ENCODE data around the gene TIRAP.

TIRAP gene

GRCh38 chr11:126328444-126328843 lies 45.6 kb downstream of the TIRAP start:
- no peak for DNase-seq

GRCh38 chr11:126328938-126329643 lies 46.2 kb downstream of the TIRAP start:
- no peak for DNase-seq

DNA sequence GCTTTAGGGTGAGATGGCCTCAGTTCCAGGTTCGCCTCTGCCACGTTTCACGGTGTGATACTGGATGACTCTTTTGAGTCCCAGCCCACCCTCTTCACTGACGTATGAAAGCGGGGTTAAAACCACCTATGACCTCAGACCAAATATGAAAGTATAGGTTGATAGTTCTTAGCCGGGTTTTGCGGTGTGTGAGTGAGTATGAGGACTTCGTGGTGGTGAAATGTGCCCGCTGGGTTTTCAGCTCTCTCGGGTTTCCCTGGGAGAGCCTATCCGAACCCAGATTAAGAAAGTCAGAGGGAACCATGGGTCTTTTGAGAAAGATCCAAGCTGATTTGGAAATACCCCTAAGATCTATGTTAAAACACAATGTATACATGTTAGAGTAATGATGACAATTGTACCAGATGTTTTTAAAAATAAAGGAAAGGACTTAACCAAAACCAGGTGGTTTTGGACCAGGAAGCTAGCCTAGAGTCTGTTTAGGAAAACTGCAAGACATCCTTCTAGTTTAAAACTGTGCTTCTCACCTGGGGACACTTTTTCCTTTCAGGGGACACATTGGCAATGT lies 46.8 kb downstream of the TIRAP start:
- DNase-seq: no peak

DNA sequence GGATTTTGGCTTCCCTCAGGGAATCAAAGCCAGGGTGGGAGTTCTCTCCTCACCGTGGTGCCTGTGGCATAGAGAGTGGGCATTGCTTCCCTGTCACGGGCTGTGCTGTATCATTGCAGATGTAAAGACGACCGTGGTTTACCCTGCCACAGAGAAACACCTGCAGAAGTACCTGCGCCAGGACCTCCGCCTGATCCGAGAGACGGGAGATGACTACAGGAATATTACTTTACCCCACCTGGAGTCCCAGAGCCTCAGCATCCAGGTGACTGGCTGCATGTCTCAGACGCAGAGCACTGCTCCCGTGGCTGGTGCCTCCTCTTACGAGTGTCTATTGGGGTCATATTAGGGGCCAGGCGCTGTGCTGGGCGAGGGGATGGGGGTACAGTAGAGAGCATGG lies 48.4 kb downstream of the TIRAP start:
- no peak for DNase-seq

DNA sequence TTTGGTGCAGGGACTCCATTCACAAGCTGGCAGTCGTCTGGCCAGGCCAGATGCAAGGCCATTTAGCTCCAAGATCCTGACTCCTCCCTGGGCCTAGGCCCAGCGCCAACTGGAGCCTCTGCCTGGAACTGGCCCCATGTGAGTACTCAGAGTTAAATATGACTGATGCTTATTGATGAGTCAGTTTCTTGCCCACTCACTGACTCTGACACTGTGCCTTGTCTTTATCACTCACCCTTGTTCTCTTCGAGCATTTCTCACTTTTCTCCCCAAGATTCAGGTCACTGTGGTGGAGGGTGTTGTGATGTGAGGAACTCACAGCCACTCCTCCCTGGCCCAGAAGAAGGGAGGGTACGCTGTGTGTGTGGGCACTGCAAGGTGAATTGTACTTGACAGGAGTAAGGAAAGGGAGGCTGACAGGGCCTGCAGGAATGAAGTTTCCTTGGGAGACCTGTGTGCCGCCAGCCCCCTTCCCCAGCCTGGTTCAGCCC lies 49.4 kb downstream of the TIRAP start:
- no peak for DNase-seq

GRCh38 chr11:126333142-126333541 lies 50.2 kb downstream of the TIRAP start:
- DNase-seq: no peak

DNA sequence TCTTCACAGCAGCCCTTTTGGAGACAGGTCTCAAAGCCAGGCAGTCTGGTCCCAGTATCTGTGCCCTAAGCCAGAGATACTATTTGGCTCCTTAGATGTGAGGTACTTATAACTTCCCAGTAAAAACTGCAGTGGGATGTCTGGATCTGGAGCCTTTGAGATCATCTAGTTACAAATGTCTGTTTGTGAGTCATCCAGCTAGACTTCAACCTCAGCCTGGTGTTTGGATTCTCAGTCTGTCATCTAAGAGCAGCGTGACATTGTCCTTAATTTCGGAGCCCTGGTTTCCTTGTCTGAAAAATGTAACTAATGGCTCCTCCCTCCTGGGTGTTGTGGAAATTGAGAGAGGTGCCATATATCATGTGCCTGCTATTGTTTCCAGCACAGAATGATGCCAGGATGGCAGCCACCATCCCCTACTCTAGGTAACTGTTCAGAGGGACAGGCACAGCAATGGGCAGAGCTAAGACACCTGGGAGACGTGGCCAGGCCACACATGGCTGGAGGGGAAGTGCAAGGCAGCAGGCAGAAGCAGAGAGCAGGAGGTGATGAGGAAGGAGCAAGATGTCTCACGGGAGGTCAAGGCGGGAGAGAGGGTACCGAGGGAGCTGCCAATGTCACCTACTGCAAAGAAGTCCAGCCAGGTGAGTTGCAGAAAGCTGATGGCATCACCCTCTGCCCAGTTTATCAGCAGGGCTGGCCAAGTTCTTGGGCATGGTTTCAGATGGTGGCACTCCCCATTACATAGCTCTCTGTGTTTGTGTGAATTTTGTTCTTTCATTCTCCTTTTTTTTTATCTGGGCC lies 52.0 kb downstream of the TIRAP start:
- no peak for DNase-seq

DNA sequence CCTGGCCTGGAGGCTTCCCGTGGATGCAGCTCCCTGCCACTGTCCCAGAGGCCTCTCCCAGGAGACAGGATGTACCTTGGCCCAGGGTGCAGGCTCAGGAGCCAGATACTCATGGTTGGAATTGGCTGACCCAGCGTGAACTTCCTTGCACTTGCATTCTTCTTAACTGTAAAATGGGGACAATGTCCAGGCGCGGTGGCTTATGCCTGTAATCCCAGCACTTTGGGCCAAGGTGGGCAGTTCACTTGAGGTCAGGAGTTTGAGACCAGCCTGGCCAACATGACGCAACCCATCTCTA lies 52.5 kb downstream of the TIRAP start:
- no peak for DNase-seq

GRCh38 chr11:126336138-126336541 lies 53.2 kb downstream of the TIRAP start:
- DNase-seq: no peak

GRCh38 chr11:126336671-126337101 lies 53.8 kb downstream of the TIRAP start:
- no peak for DNase-seq

GRCh38 chr11:126337126-126337473 lies 54.2 kb downstream of the TIRAP start:
- no peak for DNase-seq

DNA sequence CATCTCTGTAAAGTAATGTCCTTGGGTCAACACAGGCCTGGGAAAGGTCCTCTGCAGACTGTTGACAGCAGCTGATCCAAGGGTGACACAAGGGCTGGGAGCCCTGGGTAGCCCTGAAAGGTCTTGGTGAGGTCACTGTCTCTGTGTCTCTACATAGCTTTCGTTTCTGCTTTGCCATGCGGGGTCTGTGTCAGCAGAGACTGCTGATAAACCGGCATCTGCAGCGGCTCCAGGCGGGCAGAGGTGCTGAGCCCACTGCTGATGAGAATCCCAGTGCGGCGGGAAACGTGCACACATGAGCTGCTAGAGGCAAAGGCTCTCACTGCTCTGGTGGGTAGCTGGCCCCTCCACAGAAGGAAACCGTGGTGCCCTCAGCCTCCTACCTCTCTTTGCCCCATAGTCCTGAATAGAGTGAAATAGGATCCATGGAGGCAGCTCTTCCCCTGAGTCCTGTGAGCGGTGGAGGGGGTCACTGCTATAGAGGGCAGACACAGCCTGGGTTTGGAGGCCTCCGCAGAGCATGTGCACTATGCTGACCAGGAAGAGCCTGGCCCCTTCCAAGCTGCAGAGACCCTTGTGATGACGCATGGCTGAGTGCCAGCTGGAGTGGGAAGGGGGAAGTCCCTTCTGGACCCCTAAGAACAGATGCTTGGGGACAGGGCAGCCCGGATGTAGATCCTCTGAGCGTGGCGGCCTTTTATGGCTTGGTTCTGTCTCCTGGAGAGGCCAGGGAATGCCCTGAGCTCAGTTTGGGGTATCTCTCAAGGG lies 54.8 kb downstream of the TIRAP start:
- no peak for DNase-seq

- no peak for DNase-seq
Measured at GRCh38 chr11:126338346-126339055, 55.6 kb downstream of the TIRAP start.

DNA sequence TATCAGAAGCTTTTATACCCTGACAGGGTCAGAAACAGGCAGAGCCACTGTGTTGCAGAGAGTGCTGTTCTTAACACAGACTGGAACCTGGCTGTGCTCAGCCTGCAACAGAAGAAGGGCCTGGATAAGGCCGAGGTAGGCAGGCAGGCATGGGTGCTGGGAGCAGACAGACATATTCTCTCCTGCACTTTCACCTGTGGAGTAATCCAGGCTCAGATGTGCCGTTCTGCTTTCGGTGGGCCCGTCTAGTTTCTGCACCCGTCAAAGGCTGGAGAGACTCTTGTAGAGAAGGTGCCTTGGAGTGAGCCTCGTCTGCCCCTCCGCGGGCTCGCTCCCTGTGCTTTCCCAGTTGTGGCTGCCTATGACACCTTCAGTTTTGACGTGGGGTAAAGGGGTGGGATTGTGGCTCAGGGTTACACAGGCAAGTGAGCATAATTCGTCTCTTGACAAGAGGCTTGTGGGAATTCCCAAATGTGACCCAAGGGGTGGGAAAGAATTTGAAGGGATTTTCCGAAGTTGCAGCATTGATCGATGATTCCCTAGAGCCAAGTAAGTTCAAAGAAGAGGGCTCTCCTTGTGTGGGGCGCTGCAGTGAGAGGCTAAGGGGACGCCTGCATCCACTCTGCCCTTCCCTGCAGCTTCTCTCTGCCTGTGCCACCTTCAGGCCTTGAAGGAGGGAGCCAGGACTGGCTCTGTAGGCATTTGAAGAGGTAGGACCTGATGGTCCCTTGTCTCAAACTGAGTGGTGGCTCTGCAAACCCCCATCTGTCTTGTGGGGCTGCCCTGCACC lies 56.4 kb downstream of the TIRAP start:
- no peak for DNase-seq

DNA sequence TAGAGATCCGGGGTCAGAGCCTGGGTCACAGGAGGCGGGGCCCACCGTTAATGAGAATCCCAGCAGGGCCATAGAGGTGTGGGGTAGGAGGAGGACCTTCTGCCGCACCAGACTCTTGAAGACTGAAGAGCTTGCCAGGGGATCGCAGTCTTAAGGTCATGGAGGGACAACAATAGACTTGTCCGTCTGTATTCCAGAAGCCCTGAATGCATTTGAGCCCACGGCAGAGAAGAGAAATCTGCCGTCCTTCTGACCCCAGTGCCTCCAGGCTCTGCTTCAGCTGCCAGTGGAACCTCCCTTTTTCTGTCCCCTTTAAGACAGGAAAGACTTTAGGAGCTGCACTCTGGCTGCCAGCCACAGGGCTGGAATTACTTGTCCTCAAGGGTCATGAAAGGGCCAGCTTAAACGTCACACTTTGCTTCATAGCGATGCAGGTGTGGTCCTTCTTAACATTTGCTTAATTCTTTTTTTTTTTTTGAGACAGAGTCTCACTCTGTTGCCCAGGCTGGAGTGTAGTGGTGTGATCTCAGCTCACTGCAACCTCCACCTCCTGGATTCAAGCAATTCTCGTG lies 57.1 kb downstream of the TIRAP start:
- no peak for DNase-seq

- no peak for DNase-seq
Measured at GRCh38 chr11:126340960-126341606, 58.2 kb downstream of the TIRAP start.

DNA sequence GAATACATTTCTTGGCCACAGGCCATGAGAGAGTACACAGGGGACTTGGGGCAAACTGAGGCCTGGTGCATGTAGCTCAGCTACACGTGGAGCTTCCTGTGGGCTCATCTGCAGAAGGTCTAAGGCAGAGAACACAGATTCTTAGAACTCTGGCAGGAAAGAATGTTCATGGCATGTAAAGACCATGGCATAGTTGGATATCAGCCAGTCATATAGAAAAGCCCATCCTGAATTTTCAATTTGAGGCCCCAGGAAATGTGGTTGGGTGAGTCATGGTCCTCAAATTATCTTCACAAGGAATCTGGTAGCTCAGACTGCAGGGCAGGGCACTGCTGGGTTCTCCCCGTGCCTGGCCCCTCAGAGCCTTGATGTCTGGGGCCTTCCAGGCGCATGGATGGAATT lies 58.9 kb downstream of the TIRAP start:
- DNase-seq: no peak

- DNase-seq: no peak
Measured at GRCh38 chr11:126343051-126343450, 60.2 kb downstream of the TIRAP start.

Data from activated T-cell treated with anti-CD3 and anti-CD28 coated beads for 4 hours (primary cell).